Left hindlimb (tissue), 1 donor: ENCODE measurements around the gene KIF17.
"Not testable (repeated sequence)": the region's sequence is repeated elsewhere in the genome, so short reads cannot be mapped to it uniquely, and the experiment has no call there.

Source experiments
- DNase-seq: peaks from one replicate; pipeline ENCODE4 v3.0.0-alpha.2; 2018

KIF17 gene

DNA sequence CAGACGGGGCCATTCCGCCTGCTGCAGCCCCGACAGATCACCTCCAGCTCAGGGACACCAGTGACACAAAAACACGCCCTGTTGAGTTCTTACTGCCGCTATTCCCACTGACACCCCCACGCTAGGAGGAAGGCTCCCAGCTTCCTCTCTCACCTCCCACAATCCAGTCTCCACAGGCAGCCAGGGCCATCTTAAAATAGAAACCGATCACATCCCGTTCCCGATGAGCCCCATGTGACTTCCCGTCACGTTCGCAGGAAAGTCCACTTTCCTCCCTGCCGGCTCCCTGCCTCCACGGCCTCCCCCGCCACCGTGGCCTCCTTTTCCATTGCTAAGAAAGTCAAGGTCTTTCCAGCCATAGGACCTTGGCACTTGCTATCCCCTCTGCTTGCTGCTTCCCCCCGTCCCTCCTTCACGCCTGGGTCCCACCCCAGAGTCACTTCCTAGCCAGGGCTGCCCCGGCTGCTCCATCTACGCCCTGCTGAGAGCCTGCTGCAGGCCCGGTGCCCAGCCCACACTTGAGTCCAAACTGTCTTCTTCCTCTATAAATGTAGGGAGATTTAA, 32.6 kb downstream of the KIF17 start:
- DNase-seq: no peak

- no peak for DNase-seq
These were observed 33.2 kb downstream of the KIF17 start for GRCh38 chr1:20684651-20685050.

DNA sequence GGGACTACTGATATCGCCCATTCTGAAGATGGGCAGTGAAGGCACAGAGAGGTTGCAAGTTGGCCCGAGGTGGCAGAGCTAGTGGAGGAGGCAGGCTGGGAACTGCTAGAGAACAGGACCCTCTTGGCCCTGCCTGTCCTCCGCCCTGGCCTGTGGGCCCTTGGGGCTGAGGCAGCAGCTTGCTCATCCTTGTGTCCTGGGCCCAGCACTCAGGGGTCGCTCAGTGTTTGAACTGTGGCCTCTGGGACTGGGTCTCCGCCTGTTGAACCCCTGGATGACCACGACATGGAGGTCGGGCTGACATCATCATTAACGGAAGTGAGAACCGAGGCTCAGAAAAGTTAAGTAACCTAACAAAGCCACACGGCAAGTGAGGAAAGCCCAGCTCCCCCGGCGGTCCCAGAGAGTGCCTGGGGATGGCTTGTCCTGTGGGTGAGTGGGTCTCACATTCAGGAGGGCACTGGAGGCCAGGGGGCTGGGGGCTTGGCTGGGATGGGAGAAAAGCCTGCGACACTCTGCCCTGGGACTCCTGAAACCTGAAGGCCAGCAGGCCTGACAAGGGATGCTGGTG, 33.7 kb downstream of the KIF17 start:
- DNase-seq: no peak

DNA sequence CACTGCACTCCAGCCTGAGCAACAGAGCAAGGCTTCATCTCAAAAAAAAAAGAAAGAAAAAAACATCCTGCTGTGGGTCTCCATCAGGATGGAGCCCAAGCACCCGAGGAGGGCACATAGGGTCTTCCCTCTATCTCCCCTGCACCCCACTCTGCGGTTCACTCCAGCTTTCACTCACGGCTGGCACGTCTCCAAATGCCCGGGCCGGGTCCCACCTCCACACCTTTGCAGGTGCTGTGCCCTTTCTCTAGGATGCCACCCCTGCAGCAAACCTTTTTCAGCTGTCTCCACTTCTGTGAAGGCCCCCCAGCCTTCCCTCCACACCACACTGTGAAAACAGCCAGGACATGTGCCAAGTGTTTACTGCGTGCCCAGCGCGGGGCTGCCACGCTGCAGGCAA, 34.2 kb downstream of the KIF17 start:
- no peak for DNase-seq

GRCh38 chr1:20682571-20683236, 35.1 kb downstream of the KIF17 start:
- no peak for DNase-seq

DNA sequence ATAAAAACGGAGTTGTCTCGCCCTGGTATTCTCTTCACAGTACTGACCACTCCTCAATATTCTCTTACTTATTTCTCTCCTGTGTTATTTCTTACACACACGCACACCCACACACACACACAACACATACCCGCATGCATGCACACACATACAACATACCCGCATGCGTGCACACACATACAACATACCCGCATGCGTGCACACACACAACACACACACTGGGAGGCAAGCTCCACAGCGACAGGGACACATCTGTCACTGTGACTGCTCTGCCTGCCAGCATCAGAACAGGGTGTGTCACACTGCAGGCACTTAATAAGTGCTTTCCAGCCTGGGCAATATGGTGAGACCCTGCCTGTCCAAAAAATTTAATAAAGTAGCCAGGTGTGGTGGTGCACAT, 35.8 kb downstream of the KIF17 start:
- DNase-seq: no peak

DNA sequence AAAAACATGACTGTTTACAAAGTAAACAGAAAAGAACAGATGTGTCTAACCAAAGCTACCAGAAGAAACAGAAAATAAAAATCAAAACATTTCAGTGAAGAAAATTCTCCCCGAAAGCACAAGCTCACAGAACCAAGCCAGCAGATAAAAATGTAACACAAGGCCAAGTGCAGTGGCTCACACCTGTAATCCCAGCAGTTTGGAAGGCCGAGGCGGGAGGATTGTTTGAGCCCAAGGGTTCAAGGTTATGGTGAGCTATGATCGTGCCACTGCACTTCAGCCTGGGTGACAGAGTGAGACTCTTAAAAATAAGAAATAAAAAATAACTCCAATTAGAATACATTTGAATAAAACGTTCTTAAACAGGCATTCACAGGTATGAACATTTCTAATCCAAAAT, 37.5 kb downstream of the KIF17 start:
- no peak for DNase-seq

DNA sequence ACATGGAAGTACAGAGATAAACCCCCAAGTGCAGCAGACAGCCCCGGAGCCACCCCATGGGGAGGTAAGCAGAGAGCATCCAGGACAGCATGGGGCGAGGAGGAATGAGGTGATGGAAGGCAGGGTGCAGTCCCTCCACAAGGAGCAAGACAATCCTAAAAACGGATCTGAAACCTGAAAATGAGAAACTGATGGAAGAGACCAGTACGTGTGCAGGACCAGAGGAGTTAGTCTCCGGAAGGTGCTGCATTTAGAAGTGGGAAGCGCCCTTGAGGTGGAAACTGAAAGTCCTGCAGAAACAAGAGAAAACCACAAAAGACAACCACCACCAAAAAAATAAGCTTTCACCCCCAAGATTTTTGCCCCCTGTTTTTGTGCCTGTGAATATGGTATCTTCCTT, 39.2 kb downstream of the KIF17 start:
- no peak for DNase-seq

GRCh38 chr1:20673626-20674025, 44.2 kb downstream of the KIF17 start:
- DNase-seq: not testable (repeated sequence)

DNA sequence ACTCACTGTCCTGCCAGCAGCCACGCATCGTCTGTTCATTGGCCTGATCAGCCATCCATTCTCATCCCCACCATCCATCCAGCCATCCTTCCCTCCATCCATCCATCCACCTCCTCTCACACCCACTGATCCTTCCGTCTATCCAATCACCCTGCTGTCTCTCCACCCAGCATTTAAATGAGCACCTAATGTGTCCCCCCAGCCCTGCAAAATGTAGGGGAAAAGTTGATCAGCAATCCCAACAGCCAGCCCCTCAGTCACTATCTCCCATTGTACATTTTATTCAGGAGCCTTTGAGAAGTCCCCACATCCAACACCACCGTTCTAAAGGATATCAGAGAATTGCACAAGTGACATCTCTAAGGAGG, 45.6 kb downstream of the KIF17 start:
- no peak for DNase-seq

GRCh38 chr1:20670936-20671335, 46.9 kb downstream of the KIF17 start:
- no peak for DNase-seq

GRCh38 chr1:20668581-20668980, 49.2 kb downstream of the KIF17 start:
- no peak for DNase-seq

DNA sequence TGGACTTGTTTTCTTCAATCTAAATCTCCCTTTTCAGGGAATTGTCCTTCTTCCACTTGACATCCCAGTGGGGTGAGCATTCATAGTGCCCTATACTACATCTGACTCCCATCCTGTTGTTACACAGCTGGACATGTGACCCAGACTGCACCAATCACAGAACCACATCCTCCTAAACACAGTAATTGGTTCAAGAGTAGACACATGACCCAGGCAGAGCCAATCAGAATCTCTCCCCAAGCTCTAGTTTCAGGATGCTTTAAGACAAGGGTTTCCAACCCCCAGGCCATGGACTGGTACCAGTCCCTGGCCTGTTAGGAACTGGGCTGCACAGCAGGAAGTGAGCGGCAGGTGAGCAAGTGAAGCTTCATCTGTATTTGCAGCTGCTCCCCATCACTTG, 51.0 kb downstream of the KIF17 start:
- no peak for DNase-seq

DNA sequence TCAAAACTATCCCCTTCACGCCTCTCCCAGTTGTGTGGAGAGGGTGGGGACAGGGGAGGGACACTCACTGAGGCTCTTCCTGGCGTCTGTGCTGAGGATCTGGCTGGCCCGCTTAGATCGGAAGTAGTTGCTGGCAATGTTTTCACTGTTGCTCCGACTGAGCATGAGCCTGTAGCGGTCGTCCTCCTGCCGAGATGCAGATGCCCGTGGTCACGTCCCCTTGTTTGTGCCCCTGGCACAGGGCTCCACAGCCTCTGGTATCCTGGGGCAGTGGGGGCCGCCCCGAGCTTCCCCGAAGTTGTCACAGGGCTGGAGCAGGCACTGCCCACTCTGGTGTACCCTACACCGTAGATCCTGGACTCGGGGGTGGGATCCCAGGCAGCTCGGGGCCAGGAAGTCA, 51.7 kb downstream of the KIF17 start:
- no peak for DNase-seq

GRCh38 chr1:20665726-20666125, 52.1 kb downstream of the KIF17 start:
- peak; percentile 20 for DNase-seq

GRCh38 chr1:20663969-20664715, 53.7 kb downstream of the KIF17 start:
- peak; percentile 23 for DNase-seq

DNA sequence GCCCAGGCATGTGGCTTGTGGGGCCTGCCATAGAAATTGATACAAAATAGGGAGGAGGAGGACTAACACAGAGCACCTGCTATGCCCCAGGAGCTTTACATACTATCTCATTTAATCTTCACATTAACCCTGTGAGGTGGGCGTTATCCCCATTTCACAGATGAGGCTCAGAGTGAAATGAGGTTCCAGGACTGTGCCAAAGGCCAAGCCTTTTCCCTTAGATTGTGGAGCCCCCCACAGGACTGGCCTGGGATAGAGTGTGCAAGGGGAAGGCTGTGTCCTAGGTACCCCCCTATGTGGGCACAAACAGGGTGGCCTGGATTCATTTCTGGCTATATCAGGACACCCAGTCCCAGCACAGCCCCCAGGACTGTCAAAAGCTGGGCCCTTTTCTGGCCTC, 54.4 kb downstream of the KIF17 start:
- peak; percentile 19 for DNase-seq

DNA sequence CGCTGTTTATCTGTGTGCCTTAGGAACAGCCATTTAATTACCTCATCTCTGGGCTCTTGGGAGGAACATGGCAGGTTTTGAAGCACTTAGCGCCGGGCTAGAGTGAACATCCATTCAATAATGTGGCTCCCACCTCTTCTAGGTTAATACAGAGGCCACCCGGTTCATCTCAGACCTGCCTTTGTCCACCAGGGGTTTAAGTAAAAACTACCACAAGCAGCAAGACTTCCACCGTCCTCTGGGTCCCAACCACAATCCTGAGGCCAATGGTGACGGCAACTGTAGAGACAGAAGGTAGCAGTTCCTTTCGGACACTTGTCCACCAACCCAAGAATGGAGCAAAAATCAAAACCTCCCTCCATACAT, 55.7 kb downstream of the KIF17 start:
- DNase-seq: no peak

GRCh38 chr1:20661207-20662109, 56.3 kb downstream of the KIF17 start, which contains the start of gene DDOST:
DDOST (minus strand) TSS chr1:20661369; CDS start chr1:20661350, 19 bp downstream.
- peak; percentile 97 for DNase-seq

- no peak for DNase-seq
These were observed 57.0 kb downstream of the KIF17 start for GRCh38 chr1:20660847-20661206.

GRCh38 chr1:20660363-20660762, 57.4 kb downstream of the KIF17 start:
- DNase-seq: no peak

DNA sequence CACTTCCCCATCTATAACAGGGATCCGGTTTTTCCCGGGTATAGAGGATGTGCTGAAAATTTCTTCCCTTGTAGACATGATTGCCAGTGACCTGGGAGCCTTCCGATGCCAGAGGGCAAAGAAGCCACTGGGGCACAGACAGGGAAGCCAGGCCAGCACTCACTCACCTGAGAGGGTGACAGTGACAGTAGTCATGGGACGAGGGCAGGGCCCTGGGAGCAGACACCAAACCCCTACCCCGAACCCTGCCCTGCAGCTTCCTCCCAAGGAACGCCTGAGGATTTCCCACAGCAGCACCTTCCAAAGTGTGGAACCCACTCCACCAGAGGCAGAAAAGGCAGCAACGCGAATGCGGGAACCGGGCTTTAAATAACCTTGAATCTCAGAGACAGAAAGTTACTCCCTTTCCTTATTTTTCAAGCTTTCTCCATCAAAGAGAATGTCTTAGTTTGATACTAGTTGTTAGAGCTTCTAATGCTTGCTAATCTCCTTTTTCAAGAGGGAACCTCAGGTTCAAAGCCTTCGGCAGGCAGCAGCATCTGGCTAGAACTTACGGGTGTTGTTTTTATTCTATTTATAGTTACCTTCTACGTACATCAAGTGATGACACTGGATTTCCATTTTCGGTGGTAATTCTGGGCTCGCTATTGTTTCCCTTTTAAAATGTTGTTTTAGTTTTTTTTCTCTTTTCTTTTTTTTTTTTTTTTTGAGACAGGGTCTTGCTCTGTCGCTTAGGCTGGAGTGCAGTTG, 59.5 kb downstream of the KIF17 start:
- DNase-seq: no peak
